ENCODE results near the gene MAD1L1. TPM values are rescaled to one million over a fixed set of nuclear protein-coding genes. Genes with fewer than 3 reads are reported as not detected.

Gene MAD1L1
- total and polyA plus RNA-seq, 2 of the 13 experiments (the other 11 are each of a cell fraction or from before 2014, with no cell fraction given) = 17.4 to 64.7 TPM

GRCh38 chr7:1925349-1925748 is 307.4 kb downstream of the MAD1L1 start:
- ChIA-PET POLR2A (no interaction called here), CTCF (ENCODE audit: low intra/inter-chr PET ratio, low total read pairs) (interaction anchor here (1.4 kb wide), 1 partner anchor 130 kb away, joined by 4 read pairs; no protein-coding TSS in a partner anchor)
- Histone ChIP-seq H3K27ac (ENCODE audit: extremely low read length, insufficient read depth, low read length) (no peak overlapping the region), H2AFZ (ENCODE audit: low read length) (no peak overlapping the region), H3K9ac (ENCODE audit: insufficient read depth, low read depth, low read length) (no peak overlapping the region), H3K36me3 (replicated peaks in 1 of 2; ENCODE audit: control insufficient read depth in 1 of 2, insufficient read depth in 2 of 2, low read length in 2 of 2) (peaks cover 1 to 13% of the 10 kb centered on the region in 2 experiments; a peak in 2 of 5 replicates), H3K4me1 (ENCODE audit: insufficient read depth, low read length) (peaks cover under 1% of the 10 kb centered on the region; the same call in 1 of the 2 replicates), H3K9me3 (ENCODE audit: low read length) (no peaks in the 10 kb centered on the region), H4K20me1 (ENCODE audit: insufficient read depth, low read length) (no peaks in the 10 kb centered on the region), H3K4me3 (replicated peaks in 1 of 3; ENCODE audit: insufficient read depth in 1 of 3, low read depth in 2 of 3, low read length in 3 of 3) (no peak overlapping the region), H3K79me2 (ENCODE audit: insufficient read depth, low read length) (no peaks in the 10 kb centered on the region), H3K27me3 (ENCODE audit: control insufficient read depth in 1 of 2, insufficient read depth in 2 of 2, low read length in 2 of 2) (no peaks in the 10 kb centered on the region), H3K4me2 (ENCODE audit: low read depth, low read length) (no peak overlapping the region)
- no TSS peak for BruUV-seq (replicated peaks)
- DNase-seq (ENCODE audit: low spot score) (peak; percentile 9), FAIRE-seq (no peak), ATAC-seq (no peak)
- in situ Hi-C loops (cut with HindIII; ENCODE audit: extremely low pct_ligation_motif_present, low pct_unique_long_range_greater_than_20kb) = no loop called here
- TF ChIP-seq ZNF564 (CRISPR knock-in tag; IDR thresholded peaks at IDR 0.05) = peak; percentile 96
- no peak for TF ChIP-seq SAP130 (CRISPR knock-in tag; IDR thresholded peaks at IDR 0.05; ENCODE audit: low read depth)
- TF ChIP-seq MATR3 (CRISPR knock-in tag; IDR thresholded peaks at IDR 0.05) = no peak
- TF ChIP-seq STAG1 (CRISPR knock-in tag; IDR thresholded peaks at IDR 0.05) = peak; percentile 68
- peak; percentile 64 for TF ChIP-seq CTCF (CRISPR knock-in tag; IDR thresholded peaks at IDR 0.05)
- WGBS (ENCODE audit: low lambda C conversion rate) = 90% methylated on average over 12 of the region's 12 CpGs
- intact Hi-C loops (cut with micrococcal nuclease; ENCODE audit: unreplicated experiment) = loop anchor here (5.0 kb wide), 1 partner anchor 113 kb away; no protein-coding TSS in a partner anchor

- no peak for ATAC-seq
- intact Hi-C loops (cut with micrococcal nuclease; ENCODE audit: unreplicated experiment) = no loop called here
Observed at GRCh38 chr7:1924258-1924817, 308.4 kb downstream of the MAD1L1 start.

More at GRCh38 chr7:1924258-1924817, 308.4 kb downstream of the MAD1L1 start:
- Histone ChIP-seq H3K79me2 (ENCODE audit: insufficient read depth, low read length) (no peaks in the 10 kb centered on the region), H3K4me3 (replicated peaks in 1 of 3; ENCODE audit: insufficient read depth in 1 of 3, low read depth in 2 of 3, low read length in 3 of 3) (no peak overlapping the region), H4K20me1 (ENCODE audit: insufficient read depth, low read length) (no peaks in the 10 kb centered on the region), H3K36me3 (replicated peaks in 1 of 2; ENCODE audit: control insufficient read depth in 1 of 2, insufficient read depth in 2 of 2, low read length in 2 of 2) (peaks cover 5 to 13% of the 10 kb centered on the region in 2 experiments; a peak in 3 of 5 replicates), H3K4me1 (ENCODE audit: insufficient read depth, low read length) (peaks cover 10% of the 10 kb centered on the region), H3K9ac (ENCODE audit: insufficient read depth, low read depth, low read length) (no peak overlapping the region), H3K4me2 (ENCODE audit: low read depth, low read length) (no peak overlapping the region), H2AFZ (ENCODE audit: low read length) (no peak overlapping the region), H3K9me3 (ENCODE audit: low read length) (no peaks in the 10 kb centered on the region), H3K27me3 (ENCODE audit: control insufficient read depth in 1 of 2, insufficient read depth in 2 of 2, low read length in 2 of 2) (no peaks in the 10 kb centered on the region), H3K27ac (ENCODE audit: extremely low read length, insufficient read depth, low read length) (no peak overlapping the region)
- ChIA-PET CTCF (ENCODE audit: low intra/inter-chr PET ratio, low total read pairs) (interaction anchor here (1.4 kb wide), 1 partner anchor 129 kb away, joined by 4 read pairs; no protein-coding TSS in a partner anchor), POLR2A (no interaction called here)
- TF ChIP-seq NFAT5 (CRISPR knock-in tag; IDR thresholded peaks at IDR 0.05) (no peak), GATA4 (IDR thresholded peaks at IDR 0.05; ENCODE audit: borderline replicate concordance, low read depth) (no peak), CHD2 (IDR thresholded peaks at IDR 0.05; ENCODE audit: low read depth, low read length) (no peak)
- FAIRE-seq = no peak
- no TSS peak for BruUV-seq (replicated peaks)
- in situ Hi-C loops (cut with HindIII; ENCODE audit: extremely low pct_ligation_motif_present, low pct_unique_long_range_greater_than_20kb) = no loop called here
- WGBS (ENCODE audit: low lambda C conversion rate) = 92% methylated on average over 7 of the region's 10 CpGs
- no peak for DNase-seq (ENCODE audit: low spot score)

Measured in HepG2 (cell line).